Fibroblast of lung (primary cell): ENCODE data around the gene ADAMTS17. TPM values are rescaled to one million over a fixed set of nuclear protein-coding genes. Genes with fewer than 3 reads are reported as not detected.

Experiments
- DNase-seq, 2 donors: peaks; one replicate each; pipeline versions ENCODE4 v3.0.0 to v3.0.0-alpha.2; 2010; ENCODE audit warnings: low read depth in 2 of 2
- H2AFZ ChIP-seq: 2 replicates; pipeline ENCODE4 v1.5.1; 2012; ENCODE audit warnings: low read length, control low read depth, inconsistent platforms
- H3K27ac ChIP-seq: 2 replicates; pipeline ENCODE4 v1.5.1; 2011; ENCODE audit warnings: low read length, control low read depth; ENCODE audit not compliant: insufficient read depth
- H3K27me3 ChIP-seq: 2 replicates; pipeline ENCODE4 v1.5.1; 2011; ENCODE audit warnings: mild to moderate bottlenecking, low read length; ENCODE audit not compliant: control insufficient read depth, insufficient read depth
- H3K36me3 ChIP-seq: 2 replicates; pipeline ENCODE4 v1.5.1; 2011; ENCODE audit warnings: low read length; ENCODE audit not compliant: control insufficient read depth, insufficient read depth
- H3K4me1 ChIP-seq: 2 replicates; pipeline ENCODE4 v1.5.1; 2011; ENCODE audit warnings: low read length; ENCODE audit not compliant: control insufficient read depth, insufficient read depth; ENCODE audit errors: extremely low read depth
- H3K4me2 ChIP-seq: 2 replicates; pipeline ENCODE4 v1.5.1; 2011; ENCODE audit warnings: low read length, control low read depth; ENCODE audit not compliant: insufficient read depth; ENCODE audit errors: extremely low read depth
- H3K4me3 ChIP-seq, 4 experiments: fragments of 200-600 bp in 1 of 4; sonication (generic) in 1 of 4; replicated peaks in 1 of 4; 2 replicates each; pipeline ENCODE4 v1.5.1; 2011 to 2016; ENCODE audit warnings: low read length in 4 of 4, low read depth in 3 of 4, mild to moderate bottlenecking in 3 of 4, control low read depth in 2 of 4, inconsistent platforms in 1 of 4, mixed read lengths in 1 of 4; ENCODE audit not compliant: insufficient read depth in 1 of 4; ENCODE audit errors: control extremely low read depth in 1 of 4
- H3K79me2 ChIP-seq: 2 replicates; pipeline ENCODE4 v1.5.1; 2012; ENCODE audit warnings: mild to moderate bottlenecking, low read length, inconsistent platforms; ENCODE audit not compliant: control insufficient read depth, insufficient read depth
- H3K9ac ChIP-seq: 2 replicates; pipeline ENCODE4 v1.5.1; 2011; ENCODE audit warnings: mild to moderate bottlenecking, low read length, control low read depth; ENCODE audit not compliant: insufficient read depth
- H3K9me3 ChIP-seq: 2 replicates; pipeline ENCODE4 v1.5.1; 2012; ENCODE audit warnings: low read depth, low read length; ENCODE audit not compliant: control insufficient read depth, insufficient read depth
- H4K20me1 ChIP-seq: 2 replicates; pipeline ENCODE4 v1.5.1; 2011; ENCODE audit warnings: low read length; ENCODE audit not compliant: control insufficient read depth, insufficient read depth; ENCODE audit errors: extremely low read depth
- EZH2 ChIP-seq: IDR thresholded peaks from 2 replicates; pipeline ENCODE4 v1.5.1; 2012; ENCODE audit warnings: low read length, control low read depth, mild to moderate bottlenecking; ENCODE audit errors: missing control alignments
- polyA plus RNA-seq, 2 donors: library from polyadenylated mRNA; depleted of rRNA in 1 of 2; stranded (reverse) in 1 of 2; unstranded in 1 of 2; fragments of >200 nt; gene quantifications; 2 replicates each; pipeline ENCODE4 v1.2.1, GENCODE V29; 2011 to 2012; ENCODE audit warnings: missing spikeins in 1 of 2
- total RNA-seq: library from RNA; depleted of rRNA; stranded (reverse); fragments of >200 nt; gene quantifications from 2 replicates; pipeline ENCODE4 v1.2.1, GENCODE V29; 2014
- TF ChIP-seq, protein P1 (sequence below), 2 donors: IDR thresholded peaks in 1 of 2; conservative IDR thresholded peaks in 1 of 2; 1 replicate in 1 of 2; 2 replicates in 1 of 2; pipeline ENCODE4 v1.5.1; 2011 to 2012; ENCODE audit warnings: low read length in 2 of 2, control low read depth in 1 of 2, inconsistent platforms in 1 of 2, low read depth in 1 of 2, mild to moderate bottlenecking in 1 of 2

The ADAMTS17 gene
- total and polyA plus RNA-seq, 2 donors (not counting 1 experiment from before 2014, with no cell fraction given), result 0.09 to 0.17 TPM

GRCh38 chr15:99925661-99926461 is 415.9 kb downstream of the ADAMTS17 start:
- TF ChIP-seq, protein P1, sequence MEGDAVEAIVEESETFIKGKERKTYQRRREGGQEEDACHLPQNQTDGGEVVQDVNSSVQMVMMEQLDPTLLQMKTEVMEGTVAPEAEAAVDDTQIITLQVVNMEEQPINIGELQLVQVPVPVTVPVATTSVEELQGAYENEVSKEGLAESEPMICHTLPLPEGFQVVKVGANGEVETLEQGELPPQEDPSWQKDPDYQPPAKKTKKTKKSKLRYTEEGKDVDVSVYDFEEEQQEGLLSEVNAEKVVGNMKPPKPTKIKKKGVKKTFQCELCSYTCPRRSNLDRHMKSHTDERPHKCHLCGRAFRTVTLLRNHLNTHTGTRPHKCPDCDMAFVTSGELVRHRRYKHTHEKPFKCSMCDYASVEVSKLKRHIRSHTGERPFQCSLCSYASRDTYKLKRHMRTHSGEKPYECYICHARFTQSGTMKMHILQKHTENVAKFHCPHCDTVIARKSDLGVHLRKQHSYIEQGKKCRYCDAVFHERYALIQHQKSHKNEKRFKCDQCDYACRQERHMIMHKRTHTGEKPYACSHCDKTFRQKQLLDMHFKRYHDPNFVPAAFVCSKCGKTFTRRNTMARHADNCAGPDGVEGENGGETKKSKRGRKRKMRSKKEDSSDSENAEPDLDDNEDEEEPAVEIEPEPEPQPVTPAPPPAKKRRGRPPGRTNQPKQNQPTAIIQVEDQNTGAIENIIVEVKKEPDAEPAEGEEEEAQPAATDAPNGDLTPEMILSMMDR (conservative IDR thresholded peaks at IDR 0.05 in 1 of 2, IDR thresholded peaks at IDR 0.05 in 1 of 2; ENCODE audit: low read depth in 1 of 2, low read length in 2 of 2), result no peak
- TF ChIP-seq EZH2, result no peak
- Histone ChIP-seq H3K9ac (no peak overlapping the region), H4K20me1 (no peaks in the 10 kb centered on the region), H3K36me3 (no peaks in the 10 kb centered on the region), H3K9me3 (no peaks in the 10 kb centered on the region), H3K4me2 (no peak overlapping the region), H2AFZ (no peak overlapping the region), H3K27me3 (no peaks in the 10 kb centered on the region), H3K27ac (no peak overlapping the region), H3K4me1 (no peaks in the 10 kb centered on the region), H3K79me2 (no peaks in the 10 kb centered on the region), H3K4me3 (peak overlapping the region in 2 of 4 experiments; percentile 21 to 35)
- peak; percentile 6 to 27 for DNase-seq

GRCh38 chr15:99923711-99924110 is 418.1 kb downstream of the ADAMTS17 start:
- Histone ChIP-seq H3K4me1 (no peaks in the 10 kb centered on the region), H4K20me1 (no peaks in the 10 kb centered on the region), H3K27ac (no peak overlapping the region), H2AFZ (no peak overlapping the region), H3K27me3 (no peaks in the 10 kb centered on the region), H3K9ac (no peak overlapping the region), H3K4me2 (no peak overlapping the region), H3K4me3 (no peak overlapping the region), H3K9me3 (no peaks in the 10 kb centered on the region), H3K79me2 (no peaks in the 10 kb centered on the region), H3K36me3 (no peaks in the 10 kb centered on the region)
- TF ChIP-seq, protein P1 (conservative IDR thresholded peaks at IDR 0.05 in 1 of 2, IDR thresholded peaks at IDR 0.05 in 1 of 2; ENCODE audit: low read depth in 1 of 2, low read length in 2 of 2), result no peak
- no peak for TF ChIP-seq EZH2
- no peak for DNase-seq

Other genes starting within 250 kb of the ADAMTS17 start
- gene CERS3, start 187.0 kb upstream of the ADAMTS17 start, total RNA-seq, result not detected in 2 replicates
- gene CERS3, start 187.0 kb upstream of the ADAMTS17 start, polyA plus RNA-seq, result not detected in 2 replicates